Left hindlimb (tissue), 1 donor: ENCODE data around the gene C4A.
A peak's percentile ranks its signal among the peaks of the same experiment; 100 is the strongest.
"Not testable (repeated sequence)": the region's sequence is repeated elsewhere in the genome, so short reads cannot be mapped to it uniquely, and the experiment has no call there.

ENCODE experiments used
- DNase-seq: peaks from one replicate; pipeline ENCODE4 v3.0.0-alpha.2; 2018

Gene C4A

DNA sequence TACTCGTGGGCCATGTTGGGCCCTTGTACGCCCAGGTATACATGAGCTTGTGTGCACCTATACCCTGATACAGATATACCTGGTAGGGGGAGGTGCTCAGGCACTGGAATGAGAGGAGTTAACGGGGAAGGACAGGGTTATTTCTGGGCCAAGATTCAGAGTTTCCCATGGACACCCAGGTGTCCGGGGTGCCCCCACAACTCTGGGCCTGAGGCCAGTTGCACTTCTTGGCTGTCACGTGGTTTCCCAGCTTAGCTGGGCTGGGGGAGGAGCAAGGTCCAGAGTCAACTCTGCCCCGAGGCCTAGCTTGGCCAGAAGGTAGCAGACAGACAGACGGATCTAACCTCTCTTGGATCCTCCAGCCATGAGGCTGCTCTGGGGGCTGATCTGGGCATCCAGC lies at the start of gene C4A:
Gene C4A, plus strand, starts transcription at position 314 of the 400 bp plus-strand sequence. Its CDS starts 51 bp downstream, at position 365.
- DNase-seq = not testable (repeated sequence)

GRCh38 chr6:31932137-31932536 lies 49.7 kb upstream of the C4A start:
- DNase-seq = not testable (repeated sequence)

- DNase-seq = no peak
Measured at GRCh38 chr6:31933537-31933936, 48.3 kb upstream of the C4A start.

DNA sequence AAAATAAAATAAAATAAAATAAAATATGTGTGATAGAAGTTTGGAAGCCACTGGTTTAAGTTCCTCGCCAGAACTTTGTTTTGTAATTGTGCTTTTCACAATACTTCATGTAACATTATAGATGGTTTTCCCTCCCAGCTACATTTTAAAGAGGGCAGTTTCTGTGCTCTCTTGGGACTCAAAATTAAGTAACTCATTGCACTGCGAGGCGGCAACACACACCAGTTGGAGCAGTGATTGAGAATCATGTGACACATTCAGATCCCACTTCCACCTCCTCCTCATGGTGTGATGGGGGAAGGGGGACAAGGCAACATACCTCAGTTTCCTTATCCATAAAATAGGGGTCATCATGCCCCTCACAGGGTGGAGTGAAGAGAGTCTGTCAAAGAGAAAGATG lies 46.8 kb upstream of the C4A start:
- no peak for DNase-seq

- DNase-seq = no peak
Measured at GRCh38 chr6:31935823-31936222, 46.0 kb upstream of the C4A start.

DNA sequence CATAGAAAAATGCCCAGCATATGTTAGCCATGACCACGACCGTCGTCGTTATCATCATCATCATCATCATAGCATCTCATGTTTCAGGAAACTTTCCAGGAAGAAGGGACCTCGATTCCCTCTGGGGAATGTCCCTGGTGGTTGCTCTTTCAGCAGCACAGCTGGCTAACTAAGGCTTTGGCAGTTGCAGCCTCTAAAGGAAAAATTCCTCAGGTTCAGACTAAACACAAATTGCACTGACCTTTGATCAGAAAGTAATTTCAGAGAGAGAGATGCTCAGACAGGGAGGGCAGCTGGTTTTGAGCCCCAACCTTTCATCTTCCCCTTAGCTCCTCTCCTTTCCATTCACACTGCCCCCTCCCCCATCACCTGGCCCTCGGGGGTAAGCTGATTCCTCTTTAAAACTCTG lies 41.6 kb upstream of the C4A start:
- DNase-seq = no peak

- no peak for DNase-seq
Measured at GRCh38 chr6:31943742-31944141, 38.1 kb upstream of the C4A start.

DNA sequence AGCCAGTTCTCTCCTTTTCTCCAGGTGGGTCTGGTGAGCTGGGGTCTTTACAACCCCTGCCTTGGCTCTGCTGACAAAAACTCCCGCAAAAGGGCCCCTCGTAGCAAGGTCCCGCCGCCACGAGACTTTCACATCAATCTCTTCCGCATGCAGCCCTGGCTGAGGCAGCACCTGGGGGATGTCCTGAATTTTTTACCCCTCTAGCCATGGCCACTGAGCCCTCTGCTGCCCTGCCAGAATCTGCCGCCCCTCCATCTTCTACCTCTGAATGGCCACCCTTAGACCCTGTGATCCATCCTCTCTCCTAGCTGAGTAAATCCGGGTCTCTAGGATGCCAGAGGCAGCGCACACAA lies 36.7 kb upstream of the C4A start:
- no peak for DNase-seq

- peak; percentile 60 for DNase-seq
Measured at GRCh38 chr6:31945507-31946369, 36.1 kb upstream of the C4A start, which contains the start of gene CFB. TSS of gene CFB (plus strand) at chr6:31946095. CDS start at chr6:31946222, 127 bp downstream.

DNA sequence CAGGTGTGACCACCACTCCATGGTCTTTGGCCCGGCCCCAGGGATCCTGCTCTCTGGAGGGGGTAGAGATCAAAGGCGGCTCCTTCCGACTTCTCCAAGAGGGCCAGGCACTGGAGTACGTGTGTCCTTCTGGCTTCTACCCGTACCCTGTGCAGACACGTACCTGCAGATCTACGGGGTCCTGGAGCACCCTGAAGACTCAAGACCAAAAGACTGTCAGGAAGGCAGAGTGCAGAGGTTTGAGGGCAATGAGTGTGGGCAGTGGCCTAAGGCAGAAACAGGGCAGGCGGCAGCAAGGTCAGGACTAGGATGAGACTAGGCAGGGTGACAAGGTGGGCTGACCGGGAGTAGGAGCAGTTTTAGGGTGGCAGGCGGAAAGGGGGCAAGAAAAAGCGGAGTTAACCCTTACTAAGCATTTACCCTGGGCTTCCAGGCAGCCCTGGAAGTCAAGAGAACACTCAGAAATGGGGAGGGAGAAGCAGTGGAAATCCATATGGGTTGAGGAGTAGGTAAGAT lies 35.4 kb upstream of the C4A start:
- no peak for DNase-seq

DNA sequence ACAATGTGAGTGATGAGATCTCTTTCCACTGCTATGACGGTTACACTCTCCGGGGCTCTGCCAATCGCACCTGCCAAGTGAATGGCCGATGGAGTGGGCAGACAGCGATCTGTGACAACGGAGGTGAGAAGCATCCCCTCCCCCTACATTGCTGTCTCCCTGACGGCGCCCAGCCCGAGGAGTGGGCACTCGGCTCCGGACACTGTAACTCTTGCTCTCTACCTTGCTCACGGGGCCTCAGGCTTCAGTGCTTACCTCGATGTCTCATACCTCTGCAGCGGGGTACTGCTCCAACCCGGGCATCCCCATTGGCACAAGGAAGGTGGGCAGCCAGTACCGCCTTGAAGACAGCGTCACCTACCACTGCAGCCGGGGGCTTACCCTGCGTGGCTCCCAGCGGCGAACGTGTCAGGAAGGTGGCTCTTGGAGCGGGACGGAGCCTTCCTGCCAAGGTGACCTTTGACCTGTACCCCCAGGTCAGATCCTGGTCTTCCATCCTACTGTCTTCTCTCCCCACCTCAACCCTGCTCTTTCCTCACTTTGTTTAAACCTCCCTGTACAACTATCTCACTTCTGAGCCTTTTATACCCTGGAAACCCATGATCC lies 34.7 kb upstream of the C4A start:
- DNase-seq = no peak

DNA sequence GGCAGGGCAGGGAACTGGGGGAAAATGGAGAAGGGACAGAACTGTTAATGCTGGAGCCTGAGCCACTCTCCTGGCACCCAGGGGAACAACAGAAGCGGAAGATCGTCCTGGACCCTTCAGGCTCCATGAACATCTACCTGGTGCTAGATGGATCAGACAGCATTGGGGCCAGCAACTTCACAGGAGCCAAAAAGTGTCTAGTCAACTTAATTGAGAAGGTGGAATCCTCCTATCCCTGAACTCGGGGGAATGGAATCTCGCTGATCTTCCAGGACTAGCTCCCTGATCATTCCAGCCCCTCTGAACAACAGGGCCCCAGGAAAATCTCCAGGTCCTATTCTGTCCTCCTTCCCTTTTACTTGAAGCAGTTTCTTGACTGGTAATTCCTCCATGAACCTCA lies 34.0 kb upstream of the C4A start:
- no peak for DNase-seq

DNA sequence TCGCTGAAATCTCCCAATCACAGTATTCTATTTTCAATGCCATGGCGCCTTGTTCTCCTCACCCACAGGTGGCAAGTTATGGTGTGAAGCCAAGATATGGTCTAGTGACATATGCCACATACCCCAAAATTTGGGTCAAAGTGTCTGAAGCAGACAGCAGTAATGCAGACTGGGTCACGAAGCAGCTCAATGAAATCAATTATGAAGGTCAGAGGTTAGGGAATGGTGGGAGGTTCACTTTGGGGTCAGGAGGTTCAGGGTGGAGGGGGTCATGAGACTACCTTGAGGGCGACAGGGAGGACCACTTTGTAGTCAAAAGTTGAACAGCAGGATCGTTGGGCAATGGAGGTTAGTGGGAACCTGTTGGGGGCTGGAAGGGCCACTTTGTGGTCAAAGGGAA lies 33.6 kb upstream of the C4A start:
- no peak for DNase-seq

DNA sequence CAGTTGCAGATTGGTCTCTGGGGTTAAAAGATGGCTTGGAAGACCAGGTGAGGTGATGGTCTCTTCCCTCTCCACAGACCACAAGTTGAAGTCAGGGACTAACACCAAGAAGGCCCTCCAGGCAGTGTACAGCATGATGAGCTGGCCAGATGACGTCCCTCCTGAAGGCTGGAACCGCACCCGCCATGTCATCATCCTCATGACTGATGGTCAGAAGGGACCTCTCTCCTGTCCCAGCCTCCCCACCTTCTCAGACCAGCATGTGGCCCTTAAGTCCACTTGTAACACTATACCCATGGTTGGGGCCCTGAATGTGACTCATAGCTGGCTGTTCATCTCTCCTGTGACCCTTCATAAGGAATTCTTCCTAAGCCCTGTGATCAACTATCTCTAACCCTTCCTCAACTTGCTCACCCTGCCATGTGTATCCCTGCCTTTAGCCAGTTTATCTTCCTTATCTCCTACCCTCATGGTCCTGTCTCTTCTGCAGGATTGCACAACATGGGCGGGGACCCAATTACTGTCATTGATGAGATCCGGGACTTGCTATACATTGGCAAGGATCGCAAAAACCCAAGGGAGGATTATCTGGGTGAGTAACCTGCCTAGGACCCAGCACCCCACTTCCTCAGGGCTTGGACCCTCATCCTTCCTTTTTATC lies 33.0 kb upstream of the C4A start:
- DNase-seq = no peak

- no peak for DNase-seq
Measured at GRCh38 chr6:31949926-31950548, 31.8 kb upstream of the C4A start.

DNA sequence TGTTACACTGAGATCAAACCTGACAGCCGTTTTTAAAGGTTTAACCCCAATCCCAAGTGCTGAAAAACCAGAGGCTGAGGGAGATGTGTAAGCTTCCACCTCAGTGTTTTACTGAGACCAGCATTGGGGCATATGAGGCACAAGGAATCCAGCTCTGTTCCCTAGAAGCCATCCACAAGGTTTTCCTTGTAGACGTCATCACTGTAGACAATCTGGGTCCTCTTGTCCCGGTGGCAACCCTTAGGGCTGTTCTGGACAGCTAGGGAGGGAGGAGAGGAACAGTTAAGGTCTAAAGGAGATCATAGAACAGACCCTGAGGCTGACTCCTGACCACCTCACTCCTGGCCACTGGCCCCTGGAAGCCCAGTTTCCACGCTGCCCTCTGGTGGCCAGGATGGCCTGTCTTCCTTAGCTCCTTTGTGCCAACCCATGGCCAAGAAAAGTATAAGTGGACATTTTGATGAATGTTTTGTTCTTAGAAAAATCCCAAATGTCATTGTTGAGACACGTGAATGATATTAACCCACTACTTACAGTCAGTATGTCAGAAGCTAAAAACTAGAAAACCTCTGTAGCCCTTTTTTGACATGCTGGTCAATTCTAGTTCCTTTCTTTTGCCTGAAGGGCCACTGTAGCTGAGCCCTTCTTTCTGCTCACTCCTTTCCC lies 29.6 kb upstream of the C4A start:
- no peak for DNase-seq

DNA sequence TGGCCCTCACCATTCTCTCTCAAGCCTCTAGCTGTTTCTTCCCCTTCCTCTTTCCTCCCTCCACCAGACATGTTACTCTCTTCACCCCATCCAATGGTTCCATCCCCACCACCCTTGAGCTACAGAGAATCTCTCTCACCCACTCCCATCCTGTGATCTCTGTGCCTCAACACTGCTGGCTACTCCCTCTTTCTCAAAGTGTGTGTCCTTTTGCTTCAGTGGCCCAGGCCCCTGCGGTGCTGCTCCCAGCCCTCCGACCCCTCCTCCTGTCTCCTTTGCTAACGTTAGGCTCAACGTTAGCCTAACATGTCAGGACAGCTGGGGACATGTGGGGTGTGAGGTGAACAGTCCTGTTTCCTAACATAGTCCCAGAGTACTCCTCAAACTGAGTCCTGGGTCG lies 29.0 kb upstream of the C4A start:
- no peak for DNase-seq

DNA sequence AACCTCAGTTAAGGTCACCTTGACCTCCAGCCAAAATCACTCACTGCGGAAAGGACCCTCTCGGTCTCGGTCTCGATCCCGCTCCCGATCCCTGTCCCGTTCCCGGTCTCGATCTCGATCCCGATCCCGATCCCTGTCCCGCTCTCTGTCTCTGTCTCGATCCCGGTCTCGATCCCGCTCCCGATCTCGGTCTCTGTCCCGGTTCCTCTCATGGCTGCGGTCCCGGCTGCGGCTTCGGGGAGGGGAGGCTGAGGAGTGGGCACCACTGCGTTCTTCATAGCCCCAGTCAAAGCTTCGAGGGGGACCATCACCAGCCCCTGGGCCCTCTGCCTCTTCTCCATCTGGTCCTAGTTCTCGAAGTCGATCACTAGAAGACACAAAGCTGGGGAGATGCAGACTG lies 27.3 kb upstream of the C4A start:
- DNase-seq = no peak

DNA sequence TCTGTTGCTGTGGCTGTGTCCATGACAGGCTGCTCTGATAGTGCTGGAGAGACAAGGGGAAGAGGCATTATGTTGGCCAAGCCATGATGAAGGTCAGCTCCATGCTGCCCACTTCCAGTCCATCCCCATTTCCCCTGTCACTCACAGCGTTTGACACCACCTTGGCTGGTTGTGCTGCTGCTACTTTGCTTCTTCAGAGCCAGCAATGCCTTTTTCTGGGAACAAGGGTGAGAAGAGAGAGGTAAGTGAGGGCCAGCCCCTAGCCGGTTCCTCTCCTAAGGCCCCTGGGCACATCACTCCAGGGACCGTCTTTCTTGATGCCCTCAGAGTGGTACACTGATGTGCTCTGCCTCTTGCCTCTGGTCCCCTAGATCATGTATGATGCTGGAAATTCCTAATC lies 25.1 kb upstream of the C4A start:
- DNase-seq = no peak

DNA sequence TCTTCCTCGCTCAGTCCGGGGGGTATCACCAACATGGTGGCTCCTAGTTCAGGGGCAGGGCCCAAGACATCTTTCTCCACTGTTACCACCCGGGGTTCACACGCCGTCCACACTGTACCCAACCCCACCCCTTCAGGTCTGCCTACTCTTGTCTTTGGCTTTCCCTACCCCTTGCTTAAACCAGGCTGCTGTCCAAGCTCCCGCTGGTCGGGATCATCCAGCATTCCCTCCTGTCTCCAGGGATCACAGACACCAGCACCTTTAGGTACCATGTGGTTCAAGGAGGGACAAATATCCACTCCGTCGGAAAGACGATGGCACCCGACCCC lies 23.5 kb upstream of the C4A start:
- no peak for DNase-seq

GRCh38 chr6:31958741-31959739 lies 22.8 kb upstream of the C4A start, which contains the start of the genes NELFE and SKIC2:
TSS of gene NELFE (minus strand) at chr6:31958971. CDS start at chr6:31958446, 525 bp downstream.
TSS of gene SKIC2 (plus strand) at chr6:31959175. CDS start at chr6:31959193, 18 bp downstream.
- DNase-seq = peak; percentile 99
